GM20000 (cell line): Measurements from ENCODE around the gene FCN2.

Source experiments
- DNase-seq: peaks from one replicate; pipeline ENCODE4 v3.0.0; 2012; ENCODE audit warnings: low spot score
- CTCF ChIP-seq: IDR thresholded peaks from 2 replicates; pipeline ENCODE4 v1.5.1; 2012; ENCODE audit warnings: mild to moderate bottlenecking, control low read depth; ENCODE audit errors: extremely low read depth, missing control alignments

FCN2 gene

DNA sequence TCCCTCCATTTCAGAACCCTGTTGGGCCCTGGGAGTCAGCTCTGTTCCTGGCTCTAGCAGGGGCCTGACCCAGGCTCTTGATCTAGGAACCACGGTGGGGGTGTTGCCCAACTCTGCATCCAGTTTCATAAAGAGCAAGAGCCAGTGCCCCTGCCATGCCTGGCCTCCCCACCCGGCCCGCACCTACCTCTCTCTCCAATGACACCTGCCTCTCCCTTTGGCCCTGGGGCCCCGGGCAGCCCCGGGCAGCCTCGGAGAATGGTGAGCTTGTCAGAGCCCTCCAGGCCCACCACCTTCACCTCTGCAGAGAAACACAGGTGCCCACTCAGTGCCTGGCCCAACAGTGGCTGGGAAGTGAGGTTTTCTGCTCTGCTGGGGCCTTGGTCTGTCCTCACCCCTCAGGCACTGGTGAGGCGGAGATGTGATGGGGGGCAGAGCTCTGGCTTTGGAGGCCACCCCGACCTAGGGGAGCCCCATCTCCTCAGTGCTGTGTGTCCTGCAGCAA lies 35.6 kb downstream of the FCN2 start:
- no peak for TF ChIP-seq CTCF
- no peak for DNase-seq

DNA sequence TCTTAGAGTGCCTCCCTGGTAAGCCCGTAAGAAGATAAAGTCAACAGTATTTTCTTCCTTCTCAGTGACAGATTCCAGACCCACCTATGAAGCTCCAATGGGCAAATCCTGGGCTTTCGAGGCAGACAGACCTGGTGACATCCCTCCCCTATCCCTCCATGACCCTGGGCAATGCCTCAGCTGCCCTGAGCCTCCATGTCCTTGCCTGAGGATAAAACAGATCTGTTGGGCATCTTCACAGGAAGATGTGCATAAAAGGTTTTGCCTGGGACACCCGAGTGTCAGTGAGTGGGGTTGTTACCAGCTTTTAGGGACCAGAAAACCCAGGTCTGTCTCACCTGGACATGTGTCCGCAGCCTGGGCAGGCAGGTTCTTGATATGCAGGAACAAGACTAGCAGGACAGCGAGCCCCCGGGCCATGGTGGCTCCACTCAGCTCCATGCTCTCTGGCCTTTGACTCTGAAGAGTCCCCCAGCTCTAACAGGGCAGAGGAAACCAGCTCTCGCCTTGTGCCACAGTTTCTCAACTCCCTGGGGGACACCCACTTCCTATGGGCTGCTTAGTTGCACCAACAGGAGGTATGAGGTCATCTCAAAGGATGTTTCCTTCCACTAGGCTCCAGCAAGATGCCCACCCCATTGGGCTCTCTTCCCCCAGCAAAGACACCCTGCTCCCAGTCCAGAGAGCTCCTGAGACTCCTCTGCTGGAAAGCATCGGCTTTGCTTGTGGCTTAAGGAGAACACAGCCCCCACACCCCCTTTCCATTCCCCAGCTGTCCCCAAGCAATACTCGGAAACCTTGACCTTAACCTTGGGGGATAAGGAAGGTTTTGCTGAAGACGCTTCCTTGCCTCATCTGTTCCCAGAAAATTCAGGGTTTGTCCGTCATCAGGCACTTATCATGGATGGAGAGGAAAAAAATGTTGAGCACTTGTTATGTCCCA lies 37.1 kb downstream of the FCN2 start, which contains the start of gene FCN1:
TSS of gene FCN1 (minus strand) at position 482 of the 943 bp plus-strand sequence. CDS start at position 441, 41 bp downstream.
- no peak for DNase-seq
- no peak for TF ChIP-seq CTCF

GRCh38 chr9:134918646-134919045 lies 38.0 kb downstream of the FCN2 start:
- DNase-seq = no peak
- TF ChIP-seq CTCF = no peak

DNA sequence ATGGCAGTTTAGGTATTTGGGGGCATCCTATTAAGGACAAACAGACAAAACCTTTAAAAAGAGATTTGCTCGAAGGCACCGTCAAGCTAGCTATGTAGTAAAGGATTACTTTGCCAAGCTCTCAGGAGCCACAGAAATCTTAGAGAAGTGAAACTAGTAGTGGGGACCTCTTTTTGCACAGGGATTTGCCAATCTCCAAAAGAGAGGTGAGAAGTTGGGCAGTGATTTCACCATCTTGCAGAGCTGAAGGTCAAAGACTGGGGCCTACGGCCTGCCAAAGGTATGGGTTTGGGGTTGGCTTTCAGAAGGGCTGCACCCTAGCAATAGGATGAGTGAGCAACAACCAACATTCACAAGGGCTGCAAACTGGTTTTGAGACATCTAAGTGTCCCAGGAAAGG lies 38.7 kb downstream of the FCN2 start:
- no peak for TF ChIP-seq CTCF
- no peak for DNase-seq

- no peak for DNase-seq
- TF ChIP-seq CTCF = no peak
Measured at GRCh38 chr9:134922066-134922931, 41.7 kb downstream of the FCN2 start.

- no peak for TF ChIP-seq CTCF
- DNase-seq = no peak
Measured at GRCh38 chr9:134922932-134923240, 42.3 kb downstream of the FCN2 start.

DNA sequence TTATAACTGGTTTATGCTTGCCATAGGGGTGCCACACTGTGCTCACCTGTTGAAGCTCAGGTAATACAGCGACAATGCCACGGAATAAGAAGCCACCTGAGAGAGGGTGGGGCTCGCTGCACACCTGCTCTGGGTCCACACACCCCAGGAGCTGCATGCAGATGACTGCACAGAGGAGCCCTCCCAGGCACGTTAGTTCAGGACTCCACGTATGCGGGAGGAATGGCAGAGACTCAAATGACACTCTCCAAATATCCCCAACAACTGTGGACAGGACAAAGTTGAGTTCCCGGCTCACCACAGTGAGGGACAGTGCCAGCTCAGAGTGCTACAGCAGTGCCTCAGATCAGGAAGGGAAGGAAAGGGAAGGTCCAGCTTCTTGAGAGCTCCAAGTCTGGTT lies 42.9 kb downstream of the FCN2 start:
- no peak for DNase-seq
- TF ChIP-seq CTCF = no peak
